HG03469 (cell line): ENCODE data around the gene IER2.
"Not testable (repeated sequence)": the region's sequence is repeated elsewhere in the genome, so short reads cannot be mapped to it uniquely, and the experiment has no call there.

Experiments used
- ATAC-seq: cut with Tn5 transposase; IDR thresholded peaks from one replicate; pipeline ENCODE4 v1.9.1; 2021; ENCODE audit warnings: mild to moderate bottlenecking, moderate library complexity, moderate number of reproducible peaks; ENCODE audit not compliant: unreplicated experiment

IER2 gene

GRCh38 chr19:13138171-13138915 lies 11.9 kb upstream of the IER2 start:
- no peak for ATAC-seq

GRCh38 chr19:13138916-13139198 lies 11.4 kb upstream of the IER2 start:
- no peak for ATAC-seq

- ATAC-seq = no peak
Observed at GRCh38 chr19:13139633-13140311, 10.4 kb upstream of the IER2 start.

DNA sequence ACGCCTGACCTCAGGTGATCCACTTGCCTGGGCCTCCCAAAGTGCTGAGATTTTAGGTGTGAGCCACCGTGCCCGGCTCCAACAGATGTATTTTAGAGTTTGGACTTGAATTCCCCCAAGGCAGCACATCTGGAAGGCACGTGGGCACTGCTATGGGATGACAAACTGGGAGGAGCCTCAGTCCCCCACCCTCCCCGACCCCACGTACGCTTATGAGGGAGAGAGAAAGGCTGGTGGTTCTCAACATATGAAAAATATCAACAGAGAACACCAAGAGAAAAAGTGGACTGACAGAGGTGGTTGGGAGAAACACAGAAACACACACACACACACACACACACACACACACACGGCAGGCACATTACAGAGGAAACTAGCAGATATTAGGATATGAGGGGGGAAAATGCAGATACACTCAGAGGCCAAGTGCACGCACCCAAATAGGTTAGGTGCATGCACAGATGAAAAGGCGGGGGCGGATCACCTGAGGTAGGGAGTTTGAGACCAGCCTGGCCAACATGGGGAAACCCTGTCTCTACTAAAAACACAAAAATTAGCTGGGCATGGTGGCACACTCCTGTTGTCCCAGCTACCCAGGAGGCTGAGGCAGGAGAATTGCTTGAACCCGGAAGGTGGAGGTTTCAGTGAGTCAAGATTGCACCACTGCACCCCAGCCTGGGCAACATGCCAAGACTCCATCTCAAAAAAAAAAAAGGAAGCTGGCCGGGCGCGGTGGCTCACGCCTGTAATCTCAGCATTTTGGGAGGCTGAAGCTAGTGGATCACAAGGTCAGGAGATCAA lies 3.2 kb upstream of the IER2 start:
- no peak for ATAC-seq

GRCh38 chr19:13149173-13149627 lies 1.0 kb upstream of the IER2 start:
- not testable (repeated sequence) for ATAC-seq

- ATAC-seq = no peak
Observed at GRCh38 chr19:13149628-13150186, 504 bp upstream of the IER2 start.

- no peak for ATAC-seq
Observed at GRCh38 chr19:13150931-13151604, 857 bp downstream of the IER2 start.

GRCh38 chr19:13151605-13152355 lies 1.6 kb downstream of the IER2 start:
- ATAC-seq = no peak

DNA sequence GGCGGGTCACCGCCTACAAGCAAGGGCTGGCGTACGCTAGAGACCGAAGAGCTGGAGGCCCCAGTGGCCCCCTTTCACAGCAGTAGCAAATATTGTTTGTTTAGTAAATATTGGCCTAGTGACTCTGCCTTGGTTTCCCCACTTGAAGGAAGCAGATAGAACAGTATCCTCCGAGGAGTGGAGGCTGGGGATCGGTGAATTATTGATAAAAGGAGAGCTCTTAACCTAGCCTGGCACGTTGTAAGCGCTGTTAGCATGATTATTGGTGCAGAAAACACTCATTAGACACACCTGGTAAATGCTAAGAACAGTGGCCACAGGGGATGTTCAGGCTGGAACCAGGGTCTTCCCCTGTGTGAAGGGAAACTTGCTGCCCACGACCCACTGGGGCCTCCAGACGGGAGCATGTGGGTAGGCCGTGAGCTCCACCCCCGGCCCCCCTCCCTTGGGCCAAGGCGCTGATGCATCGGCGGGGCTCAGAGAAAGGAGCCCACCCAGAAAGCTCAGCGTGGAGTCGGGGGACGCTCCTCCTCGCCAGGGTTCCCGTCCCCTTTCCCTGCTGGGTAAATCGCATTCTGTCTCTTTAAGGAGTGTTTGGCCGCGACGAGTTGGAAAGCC lies 2.3 kb downstream of the IER2 start:
- ATAC-seq = no peak

- ATAC-seq = no peak
Observed at GRCh38 chr19:13152974-13153568, 2.9 kb downstream of the IER2 start.

DNA sequence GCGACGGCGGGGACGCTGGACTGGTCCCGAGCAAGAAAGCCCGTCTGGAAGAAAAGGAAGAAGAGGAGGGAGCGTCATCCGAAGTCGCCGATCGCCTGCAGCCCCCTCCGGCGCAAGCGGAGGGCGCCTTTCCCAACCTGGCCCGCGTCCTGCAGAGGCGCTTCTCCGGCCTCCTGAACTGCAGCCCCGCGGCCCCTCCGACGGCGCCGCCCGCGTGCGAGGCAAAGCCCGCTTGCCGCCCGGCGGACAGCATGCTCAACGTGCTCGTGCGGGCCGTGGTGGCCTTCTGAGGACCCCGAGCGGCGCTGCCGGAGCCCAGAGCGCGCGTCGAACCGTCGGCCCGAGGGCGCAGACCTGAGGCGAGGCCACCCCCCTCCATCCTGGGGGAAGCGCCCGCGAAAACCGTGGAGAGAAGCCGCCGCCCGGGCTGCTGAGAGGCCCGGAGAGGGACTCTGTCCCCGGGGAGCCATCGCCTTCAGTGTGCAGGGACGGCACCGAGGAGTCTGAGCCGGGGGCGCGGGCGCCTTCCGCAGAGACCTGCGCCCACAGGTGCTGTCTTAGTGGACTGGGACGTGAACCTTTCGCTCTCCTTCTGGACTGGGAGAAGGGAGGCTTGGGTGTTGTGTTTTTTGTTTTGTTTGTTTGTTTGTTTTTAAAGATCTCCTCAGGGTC lies 3.5 kb downstream of the IER2 start:
- no peak for ATAC-seq

DNA sequence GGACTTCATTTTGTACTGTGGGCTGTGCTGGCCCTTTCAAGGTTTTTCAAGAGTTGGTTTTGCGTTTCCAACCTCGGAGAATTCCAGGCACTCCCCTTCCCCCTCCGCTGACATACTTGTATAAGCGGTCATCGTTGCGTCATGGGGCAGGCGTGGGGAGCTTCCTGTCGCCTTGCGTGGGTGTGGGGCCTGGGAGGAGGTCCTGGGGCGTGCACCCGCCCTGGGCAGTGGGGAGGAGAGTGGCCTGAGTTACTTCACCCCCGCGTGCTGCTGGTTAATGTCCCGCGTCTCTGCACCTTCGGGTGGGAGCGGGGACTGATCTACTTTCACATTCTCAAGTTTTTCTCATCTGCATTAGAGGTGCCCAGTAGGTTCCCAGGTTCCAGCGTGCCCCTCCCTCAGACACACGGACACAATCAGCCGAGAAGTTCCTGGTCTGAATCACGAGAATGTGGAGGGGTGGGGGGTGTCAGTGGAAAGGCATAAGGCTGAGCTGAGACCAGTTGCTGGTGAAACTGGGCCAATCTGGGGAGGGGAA lies 4.1 kb downstream of the IER2 start:
- ATAC-seq = no peak

- ATAC-seq = no peak
Observed at GRCh38 chr19:13154911-13155471, 4.8 kb downstream of the IER2 start.

- no peak for ATAC-seq
Observed at GRCh38 chr19:13155472-13156359, 5.5 kb downstream of the IER2 start.

DNA sequence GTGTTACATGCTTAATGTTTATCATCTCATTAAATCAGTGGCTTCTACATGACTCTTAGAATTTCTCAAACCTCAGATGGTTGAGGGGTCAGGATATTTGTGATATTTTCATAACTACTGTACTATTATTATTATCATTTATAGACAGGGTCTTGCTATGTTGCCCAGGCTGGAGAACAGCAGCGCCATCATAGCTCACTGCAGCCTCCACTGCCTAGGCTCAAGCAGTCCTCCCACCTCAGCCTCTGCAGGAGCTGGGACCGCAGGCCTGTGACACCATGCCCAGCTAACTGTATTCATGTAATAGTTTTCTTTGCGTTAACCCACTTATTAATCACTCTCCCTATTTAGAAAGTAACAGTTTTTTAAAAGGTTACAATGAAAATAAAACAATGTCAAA lies 9.5 kb downstream of the IER2 start:
- ATAC-seq = no peak

GRCh38 chr19:13160557-13160956 lies 10.3 kb downstream of the IER2 start:
- no peak for ATAC-seq
